HepG2 (cell line): ENCODE measurements around the gene ASGR1. TPM values are rescaled to one million over a fixed set of nuclear protein-coding genes. Genes with fewer than 3 reads are reported as not detected.

ENCODE experiments used
- CEBPG ChIP-seq: IDR thresholded peaks from 2 replicates; pipeline ENCODE4 v1.6.1; 2016
- FOXC1 ChIP-seq: sonication (generic); formaldehyde crosslinking; IDR thresholded peaks from 2 replicates; pipeline ENCODE4 v1.8.0; 2022; ENCODE audit warnings: mild to moderate bottlenecking, missing genetic modification reagents, borderline replicate concordance
- KLF6 ChIP-seq: IDR thresholded peaks from 2 replicates; pipeline ENCODE4 v1.8.0; 2016; ENCODE audit warnings: missing biosample characterization, missing genetic modification reagents
- MYNN ChIP-seq: sonication (generic); formaldehyde crosslinking; IDR thresholded peaks from 2 replicates; pipeline ENCODE4 v1.4.0; 2020; ENCODE audit warnings: mild to moderate bottlenecking, low read depth, missing genetic modification reagents
- RAD21 ChIP-seq: fragments of 450-650 bp; formaldehyde crosslinking; IDR thresholded peaks from 2 replicates; pipeline ENCODE4 v1.5.0; 2020; ENCODE audit warnings: mild to moderate bottlenecking
- RBM22 ChIP-seq: fragments of 200-400 bp; formaldehyde crosslinking; optimal IDR thresholded peaks from 2 replicates; pipeline ENCODE3; 2017; ENCODE audit warnings: mild to moderate bottlenecking, low read length, moderate library complexity
- REL ChIP-seq: sonication (generic); formaldehyde crosslinking; conservative IDR thresholded peaks from 2 replicates; pipeline ENCODE4 v1.8.0; 2022; ENCODE audit warnings: mild to moderate bottlenecking, missing genetic modification reagents, moderate library complexity
- SP2 ChIP-seq: sonication (generic); formaldehyde crosslinking; IDR thresholded peaks from 2 replicates; pipeline ENCODE4 v1.5.1; 2020; ENCODE audit warnings: mild to moderate bottlenecking, missing genetic modification reagents
- ZBTB7A ChIP-seq: sonication (generic); formaldehyde crosslinking; IDR thresholded peaks from 2 replicates; pipeline ENCODE4 v1.8.0; 2022; ENCODE audit warnings: mild to moderate bottlenecking, missing genetic modification reagents
- ZC3H13 ChIP-seq: sonication (generic); formaldehyde crosslinking; IDR thresholded peaks from 2 replicates; pipeline ENCODE4 v1.8.1; 2023; ENCODE audit warnings: mild to moderate bottlenecking, missing genetic modification reagents, moderate library complexity
- ZNF468 ChIP-seq: sonication (generic); formaldehyde crosslinking; IDR thresholded peaks from 2 replicates; pipeline ENCODE4 v1.8.0; 2022; ENCODE audit warnings: mild to moderate bottlenecking, moderate library complexity, missing genetic modification reagents
- ZSCAN22 ChIP-seq: sonication (generic); formaldehyde crosslinking; IDR thresholded peaks from 2 replicates; pipeline ENCODE4 v1.4.0; 2020; ENCODE audit warnings: mild to moderate bottlenecking, missing genetic modification reagents
- polyA plus RNA-seq, 8 experiments: library from polyadenylated mRNA; depleted of rRNA in 3 of 8; stranded (reverse) in 7 of 8; unstranded in 1 of 8; fragments of >200 nt; fragmentation: Illumina TruSeq in 4 of 8; extraction: Trizol in 4 of 8; gene quantifications; 2 replicates each; pipeline versions ENCODE4 v1.2.1 to v1.2.3, GENCODE V29; 2011 to 2016; ENCODE audit warnings: low read depth in 4 of 8, missing spikeins in 1 of 8, mixed read lengths in 1 of 8; ENCODE audit not compliant: insufficient read depth in 1 of 8
- total RNA-seq, 5 experiments: library from RNA; depleted of rRNA; stranded (reverse); fragments of >200 nt; fragmentation: Illumina TruSeq; extraction: Trizol; gene quantifications; 2 replicates each; pipeline ENCODE4 v1.2.3, GENCODE V29; 2016; ENCODE audit warnings: low read depth in 1 of 5
- TF ChIP-seq, protein P1 (sequence below): sonication (generic); formaldehyde crosslinking; IDR thresholded peaks from 2 replicates; pipeline ENCODE4 v1.4.0; 2020; ENCODE audit warnings: missing genetic modification reagents, borderline replicate concordance
- TF ChIP-seq, protein P2 (sequence below): sonication (generic); formaldehyde crosslinking; IDR thresholded peaks from 2 replicates; pipeline ENCODE4 v1.8.1; 2023; ENCODE audit warnings: mild to moderate bottlenecking, missing genetic modification reagents
- TF ChIP-seq, protein P3 (sequence below): sonication (generic); formaldehyde crosslinking; IDR thresholded peaks from 2 replicates; pipeline ENCODE4 v1.4.0; 2020; ENCODE audit warnings: missing genetic modification reagents
- TF ChIP-seq, protein P4 (sequence below): sonication (generic); formaldehyde crosslinking; IDR thresholded peaks from 2 replicates; pipeline ENCODE4 v1.4.0; 2020; ENCODE audit warnings: missing genetic modification reagents
- TF ChIP-seq, protein P5 (sequence below): sonication (generic); formaldehyde crosslinking; IDR thresholded peaks from 2 replicates; pipeline ENCODE4 v1.4.0; 2020; ENCODE audit warnings: missing genetic modification reagents

The ASGR1 gene
- total and polyA plus RNA-seq, 2 of the 13 experiments (the other 11 are each of a cell fraction or from before 2014, with no cell fraction given) = 353 to 796 TPM

DNA sequence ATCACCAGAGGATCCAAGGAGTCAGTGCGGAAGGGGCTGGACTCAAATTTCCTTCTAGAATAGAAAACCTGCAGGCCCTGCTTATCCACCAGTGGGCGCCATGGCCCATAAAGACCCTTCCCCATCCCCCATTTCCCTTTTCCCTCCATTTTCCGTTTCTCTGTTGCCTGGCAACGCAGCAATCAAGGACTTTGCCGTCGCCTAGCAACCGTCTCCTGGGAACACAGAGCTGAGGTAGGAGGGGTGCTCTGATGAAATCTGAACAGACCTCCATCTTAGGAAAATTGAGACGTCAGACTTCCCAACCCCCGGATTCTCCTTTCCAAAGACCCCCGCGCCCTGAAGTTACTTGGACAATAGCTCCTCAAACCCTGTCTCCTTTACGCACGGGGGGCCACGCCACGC, 34.7 kb upstream of the ASGR1 start (continued):
- TF ChIP-seq, protein P1, sequence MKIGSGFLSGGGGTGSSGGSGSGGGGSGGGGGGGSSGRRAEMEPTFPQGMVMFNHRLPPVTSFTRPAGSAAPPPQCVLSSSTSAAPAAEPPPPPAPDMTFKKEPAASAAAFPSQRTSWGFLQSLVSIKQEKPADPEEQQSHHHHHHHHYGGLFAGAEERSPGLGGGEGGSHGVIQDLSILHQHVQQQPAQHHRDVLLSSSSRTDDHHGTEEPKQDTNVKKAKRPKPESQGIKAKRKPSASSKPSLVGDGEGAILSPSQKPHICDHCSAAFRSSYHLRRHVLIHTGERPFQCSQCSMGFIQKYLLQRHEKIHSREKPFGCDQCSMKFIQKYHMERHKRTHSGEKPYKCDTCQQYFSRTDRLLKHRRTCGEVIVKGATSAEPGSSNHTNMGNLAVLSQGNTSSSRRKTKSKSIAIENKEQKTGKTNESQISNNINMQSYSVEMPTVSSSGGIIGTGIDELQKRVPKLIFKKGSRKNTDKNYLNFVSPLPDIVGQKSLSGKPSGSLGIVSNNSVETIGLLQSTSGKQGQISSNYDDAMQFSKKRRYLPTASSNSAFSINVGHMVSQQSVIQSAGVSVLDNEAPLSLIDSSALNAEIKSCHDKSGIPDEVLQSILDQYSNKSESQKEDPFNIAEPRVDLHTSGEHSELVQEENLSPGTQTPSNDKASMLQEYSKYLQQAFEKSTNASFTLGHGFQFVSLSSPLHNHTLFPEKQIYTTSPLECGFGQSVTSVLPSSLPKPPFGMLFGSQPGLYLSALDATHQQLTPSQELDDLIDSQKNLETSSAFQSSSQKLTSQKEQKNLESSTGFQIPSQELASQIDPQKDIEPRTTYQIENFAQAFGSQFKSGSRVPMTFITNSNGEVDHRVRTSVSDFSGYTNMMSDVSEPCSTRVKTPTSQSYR = peak; percentile 87
- no peak for TF ChIP-seq ZSCAN22 (CRISPR knock-in tag)
- 0 out of 2 replicates have a peak, but pooled peaks have one; percentile 45 for TF ChIP-seq REL (CRISPR knock-in tag)
- TF ChIP-seq SP2 = no peak
- TF ChIP-seq, protein P2, sequence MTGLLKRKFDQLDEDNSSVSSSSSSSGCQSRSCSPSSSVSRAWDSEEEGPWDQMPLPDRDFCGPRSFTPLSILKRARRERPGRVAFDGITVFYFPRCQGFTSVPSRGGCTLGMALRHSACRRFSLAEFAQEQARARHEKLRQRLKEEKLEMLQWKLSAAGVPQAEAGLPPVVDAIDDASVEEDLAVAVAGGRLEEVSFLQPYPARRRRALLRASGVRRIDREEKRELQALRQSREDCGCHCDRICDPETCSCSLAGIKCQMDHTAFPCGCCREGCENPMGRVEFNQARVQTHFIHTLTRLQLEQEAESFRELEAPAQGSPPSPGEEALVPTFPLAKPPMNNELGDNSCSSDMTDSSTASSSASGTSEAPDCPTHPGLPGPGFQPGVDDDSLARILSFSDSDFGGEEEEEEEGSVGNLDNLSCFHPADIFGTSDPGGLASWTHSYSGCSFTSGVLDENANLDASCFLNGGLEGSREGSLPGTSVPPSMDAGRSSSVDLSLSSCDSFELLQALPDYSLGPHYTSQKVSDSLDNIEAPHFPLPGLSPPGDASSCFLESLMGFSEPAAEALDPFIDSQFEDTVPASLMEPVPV = no peak
- TF ChIP-seq KLF6 (CRISPR knock-in tag) = 0 out of 2 replicates have a peak, but pooled peaks have one; percentile 19
- TF ChIP-seq, protein P3, sequence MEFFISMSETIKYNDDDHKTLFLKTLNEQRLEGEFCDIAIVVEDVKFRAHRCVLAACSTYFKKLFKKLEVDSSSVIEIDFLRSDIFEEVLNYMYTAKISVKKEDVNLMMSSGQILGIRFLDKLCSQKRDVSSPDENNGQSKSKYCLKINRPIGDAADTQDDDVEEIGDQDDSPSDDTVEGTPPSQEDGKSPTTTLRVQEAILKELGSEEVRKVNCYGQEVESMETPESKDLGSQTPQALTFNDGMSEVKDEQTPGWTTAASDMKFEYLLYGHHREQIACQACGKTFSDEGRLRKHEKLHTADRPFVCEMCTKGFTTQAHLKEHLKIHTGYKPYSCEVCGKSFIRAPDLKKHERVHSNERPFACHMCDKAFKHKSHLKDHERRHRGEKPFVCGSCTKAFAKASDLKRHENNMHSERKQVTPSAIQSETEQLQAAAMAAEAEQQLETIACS (CRISPR knock-in tag) = no peak
- peak; percentile 66; the same call in 1 of the 2 replicates for TF ChIP-seq ZBTB7A (CRISPR knock-in tag)
- TF ChIP-seq MYNN (CRISPR knock-in tag) = peak; percentile 94; the same call in 1 of the 2 replicates
- TF ChIP-seq RAD21 = 0 out of 2 replicates have a peak, but pooled peaks have one; percentile 39
- TF ChIP-seq FOXC1 (CRISPR knock-in tag) = no peak
- 0 out of 2 replicates have a peak, but pooled peaks have one; percentile 51 for TF ChIP-seq ZNF468 (CRISPR knock-in tag)
- TF ChIP-seq, protein P4, sequence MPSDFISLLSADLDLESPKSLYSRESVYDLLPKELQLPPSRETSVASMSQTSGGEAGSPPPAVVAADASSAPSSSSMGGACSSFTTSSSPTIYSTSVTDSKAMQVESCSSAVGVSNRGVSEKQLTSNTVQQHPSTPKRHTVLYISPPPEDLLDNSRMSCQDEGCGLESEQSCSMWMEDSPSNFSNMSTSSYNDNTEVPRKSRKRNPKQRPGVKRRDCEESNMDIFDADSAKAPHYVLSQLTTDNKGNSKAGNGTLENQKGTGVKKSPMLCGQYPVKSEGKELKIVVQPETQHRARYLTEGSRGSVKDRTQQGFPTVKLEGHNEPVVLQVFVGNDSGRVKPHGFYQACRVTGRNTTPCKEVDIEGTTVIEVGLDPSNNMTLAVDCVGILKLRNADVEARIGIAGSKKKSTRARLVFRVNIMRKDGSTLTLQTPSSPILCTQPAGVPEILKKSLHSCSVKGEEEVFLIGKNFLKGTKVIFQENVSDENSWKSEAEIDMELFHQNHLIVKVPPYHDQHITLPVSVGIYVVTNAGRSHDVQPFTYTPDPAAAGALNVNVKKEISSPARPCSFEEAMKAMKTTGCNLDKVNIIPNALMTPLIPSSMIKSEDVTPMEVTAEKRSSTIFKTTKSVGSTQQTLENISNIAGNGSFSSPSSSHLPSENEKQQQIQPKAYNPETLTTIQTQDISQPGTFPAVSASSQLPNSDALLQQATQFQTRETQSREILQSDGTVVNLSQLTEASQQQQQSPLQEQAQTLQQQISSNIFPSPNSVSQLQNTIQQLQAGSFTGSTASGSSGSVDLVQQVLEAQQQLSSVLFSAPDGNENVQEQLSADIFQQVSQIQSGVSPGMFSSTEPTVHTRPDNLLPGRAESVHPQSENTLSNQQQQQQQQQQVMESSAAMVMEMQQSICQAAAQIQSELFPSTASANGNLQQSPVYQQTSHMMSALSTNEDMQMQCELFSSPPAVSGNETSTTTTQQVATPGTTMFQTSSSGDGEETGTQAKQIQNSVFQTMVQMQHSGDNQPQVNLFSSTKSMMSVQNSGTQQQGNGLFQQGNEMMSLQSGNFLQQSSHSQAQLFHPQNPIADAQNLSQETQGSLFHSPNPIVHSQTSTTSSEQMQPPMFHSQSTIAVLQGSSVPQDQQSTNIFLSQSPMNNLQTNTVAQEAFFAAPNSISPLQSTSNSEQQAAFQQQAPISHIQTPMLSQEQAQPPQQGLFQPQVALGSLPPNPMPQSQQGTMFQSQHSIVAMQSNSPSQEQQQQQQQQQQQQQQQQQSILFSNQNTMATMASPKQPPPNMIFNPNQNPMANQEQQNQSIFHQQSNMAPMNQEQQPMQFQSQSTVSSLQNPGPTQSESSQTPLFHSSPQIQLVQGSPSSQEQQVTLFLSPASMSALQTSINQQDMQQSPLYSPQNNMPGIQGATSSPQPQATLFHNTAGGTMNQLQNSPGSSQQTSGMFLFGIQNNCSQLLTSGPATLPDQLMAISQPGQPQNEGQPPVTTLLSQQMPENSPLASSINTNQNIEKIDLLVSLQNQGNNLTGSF (CRISPR knock-in tag) = no peak
- TF ChIP-seq, protein P5, sequence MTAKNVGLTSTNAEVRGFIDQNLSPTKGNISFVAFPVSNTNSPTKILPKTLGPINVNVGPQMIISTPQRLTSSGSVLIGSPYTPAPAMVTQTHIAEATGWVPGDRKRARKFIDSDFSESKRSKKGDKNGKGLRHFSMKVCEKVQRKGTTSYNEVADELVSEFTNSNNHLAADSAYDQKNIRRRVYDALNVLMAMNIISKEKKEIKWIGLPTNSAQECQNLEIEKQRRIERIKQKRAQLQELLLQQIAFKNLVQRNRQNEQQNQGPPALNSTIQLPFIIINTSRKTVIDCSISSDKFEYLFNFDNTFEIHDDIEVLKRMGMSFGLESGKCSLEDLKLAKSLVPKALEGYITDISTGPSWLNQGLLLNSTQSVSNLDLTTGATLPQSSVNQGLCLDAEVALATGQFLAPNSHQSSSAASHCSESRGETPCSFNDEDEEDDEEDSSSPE (CRISPR knock-in tag) = peak; percentile 59; the same call in 1 of the 2 replicates
- peak; percentile 99 for TF ChIP-seq RBM22
- no peak for TF ChIP-seq ZC3H13
- TF ChIP-seq CEBPG (CRISPR knock-in tag) = peak; percentile 40; the same call in 1 of the 2 replicates
